Measurements from ENCODE around the gene HOXB2.

Gene HOXB2

DNA sequence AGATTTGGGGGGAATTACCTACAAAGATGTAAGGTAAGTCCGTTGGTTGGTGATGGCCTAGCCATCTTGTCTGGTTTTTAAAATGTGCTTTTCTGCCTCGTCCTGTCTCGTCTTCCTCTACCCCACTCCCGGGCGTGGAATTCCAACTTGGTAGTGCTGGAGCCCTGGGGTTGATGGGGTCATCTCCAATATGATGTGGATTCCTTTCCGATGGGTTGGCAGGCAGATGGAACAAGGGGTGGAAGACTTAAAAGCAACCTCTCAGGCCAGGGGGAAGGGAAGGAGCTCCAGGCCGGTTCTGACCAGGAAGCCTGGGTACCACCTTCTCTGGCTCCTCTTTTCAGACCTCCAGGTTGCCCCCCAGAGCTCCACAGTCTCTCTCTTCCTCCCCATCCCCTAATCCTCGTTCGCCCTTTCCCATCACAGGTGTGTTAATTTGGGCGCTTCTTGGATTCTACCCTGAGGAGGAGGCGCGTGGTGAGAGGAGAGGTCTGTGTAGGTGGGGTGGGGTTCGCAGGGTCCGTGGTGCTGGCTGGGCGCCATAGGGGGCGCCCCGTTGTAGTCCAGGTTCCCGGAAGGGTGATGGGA, 5.1 kb upstream of the HOXB2 start:
- H3K18ac ChIP-seq (ENCODE audit: low read length), result no peak overlapping the region
- no peak overlapping the region for H3K9ac ChIP-seq (ENCODE audit: low read length)
- H3K56ac ChIP-seq (ENCODE audit: low read length), result no peak overlapping the region
- no peak overlapping the region for H3K4me2 ChIP-seq (ENCODE audit: low read length)
- WGBS (ENCODE audit: extremely low coverage, insufficient coverage, low lambda C conversion rate), result no CpG with 5 or more reads among the region's 18 CpGs
- no peak overlapping the region for H3K4me3 ChIP-seq (ENCODE audit: low read length)
- H4K8ac ChIP-seq (ENCODE audit: low read depth, low read length), result no peak overlapping the region
- H3K23ac ChIP-seq (ENCODE audit: low read length), result no peak overlapping the region
- no peak overlapping the region for H3K27ac ChIP-seq (ENCODE audit: low read depth, low read length)
- H2BK120ac ChIP-seq (ENCODE audit: low read depth, low read length), result no peak overlapping the region
- no peak overlapping the region for H2BK15ac ChIP-seq (replicated peaks; ENCODE audit: low read depth)
- no peak overlapping the region for H3K4ac ChIP-seq (ENCODE audit: low read depth, low read length)
- H3K4me1 ChIP-seq (ENCODE audit: control insufficient read depth, low read depth, low read length), result peaks cover 6% of the 10 kb centered on the region
- H2AK5ac ChIP-seq (ENCODE audit: low read length), result no peak overlapping the region
- no peak overlapping the region for H2BK5ac ChIP-seq (ENCODE audit: low read length)
- H3K27me3 ChIP-seq (ENCODE audit: insufficient read depth, low read length, poor library complexity), result peaks cover 73% of the 10 kb centered on the region
- no peaks in the 10 kb centered on the region for H3K36me3 ChIP-seq (ENCODE audit: control insufficient read depth, insufficient read depth, low read length)
- no peaks in the 10 kb centered on the region for H3K79me1 ChIP-seq (ENCODE audit: low read length)
- H3K79me2 ChIP-seq (ENCODE audit: control insufficient read depth, insufficient read depth, low read length), result no peaks in the 10 kb centered on the region
- H4K5ac ChIP-seq (ENCODE audit: low read length), result no peak overlapping the region
- no peak for DNase-seq

- no peak overlapping the region for H3K18ac ChIP-seq (ENCODE audit: low read length)
- H3K4ac ChIP-seq (ENCODE audit: low read depth, low read length), result no peak overlapping the region
- DNase-seq, result no peak
- no peak overlapping the region for H2BK120ac ChIP-seq (ENCODE audit: low read depth, low read length)
- no peaks in the 10 kb centered on the region for H3K36me3 ChIP-seq (ENCODE audit: control insufficient read depth, insufficient read depth, low read length)
- H3K27me3 ChIP-seq (ENCODE audit: insufficient read depth, low read length, poor library complexity), result peaks cover 67% of the 10 kb centered on the region
- H2AK5ac ChIP-seq (ENCODE audit: low read length), result no peak overlapping the region
- no CpG with 5 or more reads among the region's 3 CpGs for WGBS (ENCODE audit: extremely low coverage, insufficient coverage, low lambda C conversion rate)
- no peak overlapping the region for H3K4me3 ChIP-seq (ENCODE audit: low read length)
- no peak overlapping the region for H4K5ac ChIP-seq (ENCODE audit: low read length)
- no peak overlapping the region for H3K56ac ChIP-seq (ENCODE audit: low read length)
- H4K8ac ChIP-seq (ENCODE audit: low read depth, low read length), result no peak overlapping the region
- H3K27ac ChIP-seq (ENCODE audit: low read depth, low read length), result no peak overlapping the region
- H3K23ac ChIP-seq (ENCODE audit: low read length), result no peak overlapping the region
- no peak overlapping the region for H2BK5ac ChIP-seq (ENCODE audit: low read length)
- H3K79me2 ChIP-seq (ENCODE audit: control insufficient read depth, insufficient read depth, low read length), result no peaks in the 10 kb centered on the region
- H3K79me1 ChIP-seq (ENCODE audit: low read length), result no peaks in the 10 kb centered on the region
- H3K4me1 ChIP-seq (ENCODE audit: control insufficient read depth, low read depth, low read length), result peaks cover 6% of the 10 kb centered on the region
- H2BK15ac ChIP-seq (replicated peaks; ENCODE audit: low read depth), result no peak overlapping the region
- no peak overlapping the region for H3K9ac ChIP-seq (ENCODE audit: low read length)
- H3K4me2 ChIP-seq (ENCODE audit: low read length), result no peak overlapping the region
These were observed 4.3 kb upstream of the HOXB2 start for GRCh38 chr17:48549281-48549630.

DNA sequence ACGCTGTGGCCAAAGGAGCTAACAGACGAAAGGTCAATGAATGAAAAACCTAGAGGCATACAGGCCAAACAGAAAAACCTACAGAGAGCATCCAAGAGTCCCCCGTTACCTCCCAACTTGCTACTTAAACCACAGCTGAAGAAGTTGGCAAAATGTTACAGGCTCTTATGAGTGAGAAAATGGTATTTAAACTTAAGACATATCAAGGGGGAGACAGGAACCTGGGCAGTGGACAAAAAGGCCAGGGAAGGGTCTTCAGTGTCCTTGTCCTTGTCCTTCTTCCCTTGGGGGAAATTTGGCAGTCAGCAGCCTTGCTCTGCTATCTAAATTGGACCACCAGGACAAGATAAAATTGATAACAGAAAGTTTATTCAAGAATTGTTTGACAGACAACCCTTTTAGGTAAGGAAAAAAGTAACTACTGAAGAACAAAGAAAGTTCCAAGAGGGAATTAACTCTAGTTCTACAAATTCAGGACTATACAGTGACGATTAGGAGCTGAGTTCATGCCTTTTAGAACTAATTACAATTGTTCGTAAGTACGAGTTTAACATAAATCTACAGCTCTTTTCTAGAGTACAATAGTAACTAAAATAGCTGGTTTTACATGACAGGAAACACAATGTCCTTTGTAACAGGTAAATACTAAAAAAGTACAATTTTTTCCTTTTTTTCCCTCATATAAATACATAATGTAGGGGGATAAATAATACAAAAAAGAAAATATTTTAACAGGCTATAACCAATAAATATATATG, 3.8 kb upstream of the HOXB2 start:
- Histone ChIP-seq H3K27ac (ENCODE audit: low read depth, low read length) (no peak overlapping the region), H3K4me3 (ENCODE audit: low read length) (no peak overlapping the region), H2BK15ac (replicated peaks; ENCODE audit: low read depth) (no peak overlapping the region), H3K9ac (ENCODE audit: low read length) (no peak overlapping the region), H3K4me1 (ENCODE audit: control insufficient read depth, low read depth, low read length) (peaks cover 6% of the 10 kb centered on the region), H3K18ac (ENCODE audit: low read length) (no peak overlapping the region), H3K56ac (ENCODE audit: low read length) (no peak overlapping the region), H2BK120ac (ENCODE audit: low read depth, low read length) (no peak overlapping the region), H3K4me2 (ENCODE audit: low read length) (no peak overlapping the region), H3K23ac (ENCODE audit: low read length) (no peak overlapping the region), H4K5ac (ENCODE audit: low read length) (no peak overlapping the region), H3K27me3 (ENCODE audit: insufficient read depth, low read length, poor library complexity) (peaks cover 68% of the 10 kb centered on the region), H3K79me2 (ENCODE audit: control insufficient read depth, insufficient read depth, low read length) (no peaks in the 10 kb centered on the region), H2AK5ac (ENCODE audit: low read length) (no peak overlapping the region), H3K36me3 (ENCODE audit: control insufficient read depth, insufficient read depth, low read length) (no peaks in the 10 kb centered on the region), H4K8ac (ENCODE audit: low read depth, low read length) (no peak overlapping the region), H3K4ac (ENCODE audit: low read depth, low read length) (no peak overlapping the region), H3K79me1 (ENCODE audit: low read length) (no peaks in the 10 kb centered on the region), H2BK5ac (ENCODE audit: low read length) (no peak overlapping the region)
- WGBS (ENCODE audit: extremely low coverage, insufficient coverage, low lambda C conversion rate), result no CpG with 5 or more reads among the region's 6 CpGs
- no peak for DNase-seq

DNA sequence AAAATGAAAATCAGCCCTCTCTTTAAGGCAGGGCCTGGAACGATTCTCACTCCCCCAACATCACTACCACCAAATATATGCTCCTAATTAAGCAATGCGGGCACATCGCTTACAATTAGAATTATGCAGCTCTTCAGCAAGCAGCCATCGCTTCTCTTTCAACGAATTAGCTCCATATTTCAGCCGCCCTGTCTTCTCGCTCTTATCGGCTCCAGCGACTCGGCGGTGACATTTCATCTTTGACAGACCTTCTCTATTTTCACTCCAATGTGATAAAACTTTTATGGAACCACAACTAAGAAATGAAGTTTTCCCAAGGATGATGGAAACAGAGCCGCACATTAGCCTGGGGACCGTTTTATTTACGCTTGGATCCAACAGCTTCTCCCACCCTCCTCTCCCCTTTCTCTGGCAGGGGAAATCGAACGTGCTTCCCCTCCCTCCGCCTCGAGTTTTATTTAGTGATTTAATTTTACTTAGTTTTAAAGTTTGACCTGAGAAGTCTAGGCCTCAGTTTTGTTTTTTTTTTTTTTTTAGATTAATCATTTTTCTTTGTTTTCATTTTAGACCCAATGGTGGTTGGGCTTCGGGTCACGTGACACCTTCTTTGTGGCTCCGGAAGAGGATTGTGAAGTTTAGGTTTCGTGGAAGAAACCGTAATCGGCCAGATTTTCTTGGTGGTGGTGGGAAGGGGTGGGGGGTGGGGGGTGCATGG, 3.1 kb upstream of the HOXB2 start:
- H2AK5ac ChIP-seq (ENCODE audit: low read length), result no peak overlapping the region
- peak overlapping the region; percentile 2 for H3K9ac ChIP-seq (ENCODE audit: low read length)
- H3K79me1 ChIP-seq (ENCODE audit: low read length), result no peaks in the 10 kb centered on the region
- H2BK15ac ChIP-seq (replicated peaks; ENCODE audit: low read depth), result no peak overlapping the region
- no peak overlapping the region for H3K4me3 ChIP-seq (ENCODE audit: low read length)
- H3K23ac ChIP-seq (ENCODE audit: low read length), result no peak overlapping the region
- H4K8ac ChIP-seq (ENCODE audit: low read depth, low read length), result no peak overlapping the region
- peak overlapping the region; percentile 52 for H3K18ac ChIP-seq (ENCODE audit: low read length)
- H3K4me2 ChIP-seq (ENCODE audit: low read length), result no peak overlapping the region
- no peak for DNase-seq
- peaks cover 6% of the 10 kb centered on the region for H3K4me1 ChIP-seq (ENCODE audit: control insufficient read depth, low read depth, low read length)
- no peak overlapping the region for H2BK5ac ChIP-seq (ENCODE audit: low read length)
- H3K56ac ChIP-seq (ENCODE audit: low read length), result peak overlapping the region; percentile 54
- no peak overlapping the region for H3K27ac ChIP-seq (ENCODE audit: low read depth, low read length)
- peaks cover 66% of the 10 kb centered on the region for H3K27me3 ChIP-seq (ENCODE audit: insufficient read depth, low read length, poor library complexity)
- H4K5ac ChIP-seq (ENCODE audit: low read length), result no peak overlapping the region
- no peaks in the 10 kb centered on the region for H3K79me2 ChIP-seq (ENCODE audit: control insufficient read depth, insufficient read depth, low read length)
- no CpG with 5 or more reads among the region's 24 CpGs for WGBS (ENCODE audit: extremely low coverage, insufficient coverage, low lambda C conversion rate)
- H2BK120ac ChIP-seq (ENCODE audit: low read depth, low read length), result no peak overlapping the region
- H3K4ac ChIP-seq (ENCODE audit: low read depth, low read length), result no peak overlapping the region
- H3K36me3 ChIP-seq (ENCODE audit: control insufficient read depth, insufficient read depth, low read length), result no peaks in the 10 kb centered on the region

GRCh38 chr17:48546924-48547807, 2.3 kb upstream of the HOXB2 start:
- no peak overlapping the region for H3K4me3 ChIP-seq (ENCODE audit: low read length)
- H3K56ac ChIP-seq (ENCODE audit: low read length), result peak overlapping the region; percentile 72
- no peaks in the 10 kb centered on the region for H3K36me3 ChIP-seq (ENCODE audit: control insufficient read depth, insufficient read depth, low read length)
- peak overlapping the region; percentile 52 for H3K18ac ChIP-seq (ENCODE audit: low read length)
- no peak overlapping the region for H4K5ac ChIP-seq (ENCODE audit: low read length)
- no peak for DNase-seq
- no peak overlapping the region for H2BK15ac ChIP-seq (replicated peaks; ENCODE audit: low read depth)
- H3K27ac ChIP-seq (ENCODE audit: low read depth, low read length), result peak overlapping the region; percentile 18
- no peaks in the 10 kb centered on the region for H3K79me2 ChIP-seq (ENCODE audit: control insufficient read depth, insufficient read depth, low read length)
- H2AK5ac ChIP-seq (ENCODE audit: low read length), result no peak overlapping the region
- no peak overlapping the region for H4K8ac ChIP-seq (ENCODE audit: low read depth, low read length)
- peaks cover 67% of the 10 kb centered on the region for H3K27me3 ChIP-seq (ENCODE audit: insufficient read depth, low read length, poor library complexity)
- no peak overlapping the region for H2BK5ac ChIP-seq (ENCODE audit: low read length)
- H3K23ac ChIP-seq (ENCODE audit: low read length), result no peak overlapping the region
- no peak overlapping the region for H2BK120ac ChIP-seq (ENCODE audit: low read depth, low read length)
- peak overlapping the region; percentile 22 for H3K9ac ChIP-seq (ENCODE audit: low read length)
- peaks cover 6% of the 10 kb centered on the region for H3K4me1 ChIP-seq (ENCODE audit: control insufficient read depth, low read depth, low read length)
- H3K4ac ChIP-seq (ENCODE audit: low read depth, low read length), result no peak overlapping the region
- H3K4me2 ChIP-seq (ENCODE audit: low read length), result peak overlapping the region; percentile 12
- H3K79me1 ChIP-seq (ENCODE audit: low read length), result no peaks in the 10 kb centered on the region
- no CpG with 5 or more reads among the region's 10 CpGs for WGBS (ENCODE audit: extremely low coverage, insufficient coverage, low lambda C conversion rate)
